KBM-7 (cell line): Measurements from ENCODE around the gene IRGM.
A peak's percentile ranks its signal among the peaks of the same experiment; 100 is the strongest.

ENCODE experiments used
- DNase-seq: peaks from one replicate; pipeline ENCODE4 v3.0.0-alpha.2; 2015
- in situ Hi-C: fragments of 300-500 bp; cut with MboI; formaldehyde crosslinking; loops from 2 replicates; pipeline ENCODE4 v1.14.3; 2020; ENCODE audit warnings: low sequenced_read_pairs, low pct_unique_long_range_greater_than_20kb, mixed read lengths

Gene IRGM

GRCh38 chr5:150879358-150879757 is 33.0 kb downstream of the IRGM start:
- in situ Hi-C loops = no loop called here
- no peak for DNase-seq

GRCh38 chr5:150895431-150896428 is 49.4 kb downstream of the IRGM start:
- in situ Hi-C loops = no loop called here
- DNase-seq = peak; percentile 15
